GM21737 (cell line): ENCODE results near the gene GNL3L.
"Not testable (repeated sequence)": the region's sequence is repeated elsewhere in the genome, so short reads cannot be mapped to it uniquely, and the experiment has no call there.

ENCODE experiments used
- ATAC-seq: cut with Tn5 transposase; IDR thresholded peaks from one replicate; pipeline ENCODE4 v1.9.1; 2021; ENCODE audit warnings: mild to moderate bottlenecking, moderate library complexity; ENCODE audit not compliant: unreplicated experiment

The GNL3L gene, protein sequence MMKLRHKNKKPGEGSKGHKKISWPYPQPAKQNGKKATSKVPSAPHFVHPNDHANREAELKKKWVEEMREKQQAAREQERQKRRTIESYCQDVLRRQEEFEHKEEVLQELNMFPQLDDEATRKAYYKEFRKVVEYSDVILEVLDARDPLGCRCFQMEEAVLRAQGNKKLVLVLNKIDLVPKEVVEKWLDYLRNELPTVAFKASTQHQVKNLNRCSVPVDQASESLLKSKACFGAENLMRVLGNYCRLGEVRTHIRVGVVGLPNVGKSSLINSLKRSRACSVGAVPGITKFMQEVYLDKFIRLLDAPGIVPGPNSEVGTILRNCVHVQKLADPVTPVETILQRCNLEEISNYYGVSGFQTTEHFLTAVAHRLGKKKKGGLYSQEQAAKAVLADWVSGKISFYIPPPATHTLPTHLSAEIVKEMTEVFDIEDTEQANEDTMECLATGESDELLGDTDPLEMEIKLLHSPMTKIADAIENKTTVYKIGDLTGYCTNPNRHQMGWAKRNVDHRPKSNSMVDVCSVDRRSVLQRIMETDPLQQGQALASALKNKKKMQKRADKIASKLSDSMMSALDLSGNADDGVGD

GRCh38 chrX:54529552-54530356, at the start of gene GNL3L:
Gene GNL3L (plus strand): TSS chrX:54530219. CDS start chrX:54532567, 2,348 bp downstream.
- peak; percentile 79 for ATAC-seq

GRCh38 chrX:54482839-54483593, 47.0 kb upstream of the GNL3L start:
- no peak for ATAC-seq

DNA sequence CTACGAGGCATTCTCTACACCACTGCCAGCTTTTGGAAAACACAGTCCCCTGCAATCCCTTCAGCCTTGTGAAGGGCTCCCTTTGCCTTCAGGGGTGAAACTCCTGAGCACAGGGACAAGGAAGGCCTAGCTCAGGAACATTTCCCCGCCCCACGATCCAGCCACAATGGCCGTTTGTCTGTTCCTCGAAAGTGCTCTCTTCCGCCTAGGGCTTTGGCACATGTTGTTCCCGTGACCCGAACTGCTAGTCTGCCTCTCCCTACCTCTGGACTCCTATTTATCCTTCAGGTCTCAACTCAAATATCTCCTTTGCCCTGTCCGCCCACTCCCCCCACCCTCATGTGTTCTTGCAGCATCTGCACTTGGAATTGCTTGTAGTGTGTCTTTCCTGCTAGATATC, 46.1 kb upstream of the GNL3L start:
- no peak for ATAC-seq

- ATAC-seq = no peak
These were observed 45.4 kb upstream of the GNL3L start for GRCh38 chrX:54484666-54485065.

GRCh38 chrX:54489819-54490218, 40.2 kb upstream of the GNL3L start:
- not testable (repeated sequence) for ATAC-seq

GRCh38 chrX:54492340-54492739, 37.7 kb upstream of the GNL3L start:
- no peak for ATAC-seq

DNA sequence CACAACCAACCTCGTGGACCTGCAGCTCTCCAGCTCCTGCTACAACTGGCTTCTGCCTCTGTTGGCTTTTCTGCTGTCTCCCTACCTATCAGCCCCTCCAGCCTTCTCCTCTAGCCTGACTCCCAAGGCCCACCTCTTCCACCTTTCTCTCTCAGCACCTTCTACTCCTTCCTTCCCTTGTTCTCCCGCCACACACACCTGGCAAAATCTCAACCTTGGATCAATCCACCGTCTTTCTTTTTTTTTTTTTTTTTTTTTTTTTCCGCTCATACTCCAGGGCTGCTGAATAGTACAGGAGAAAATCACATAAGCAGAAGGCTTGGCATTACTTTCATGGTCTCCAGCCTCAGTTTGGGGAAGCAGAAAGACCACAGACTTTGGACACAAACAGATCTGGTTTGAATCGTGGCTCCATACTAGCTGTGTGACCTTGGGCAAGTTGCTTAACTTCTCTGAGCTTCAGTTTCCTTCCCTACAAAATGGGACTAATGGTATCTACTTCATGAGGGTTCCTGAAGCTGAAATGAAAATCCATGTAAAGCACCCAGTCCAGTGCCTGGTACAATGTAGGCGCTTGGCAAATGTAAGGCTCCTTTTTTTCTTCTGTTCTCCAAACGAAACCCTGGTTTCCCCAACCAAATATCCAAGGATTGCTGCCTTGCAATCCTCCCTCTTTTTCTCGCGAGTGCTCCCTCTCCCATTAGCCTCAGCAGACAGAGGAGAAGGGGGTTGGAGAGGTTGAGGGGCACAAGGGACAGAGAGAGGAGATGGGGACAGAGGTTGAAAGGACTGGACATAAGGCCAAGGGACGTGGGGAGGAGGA, 35.6 kb upstream of the GNL3L start:
- no peak for ATAC-seq

- no peak for ATAC-seq
These were observed 34.8 kb upstream of the GNL3L start for GRCh38 chrX:54494989-54495813.

DNA sequence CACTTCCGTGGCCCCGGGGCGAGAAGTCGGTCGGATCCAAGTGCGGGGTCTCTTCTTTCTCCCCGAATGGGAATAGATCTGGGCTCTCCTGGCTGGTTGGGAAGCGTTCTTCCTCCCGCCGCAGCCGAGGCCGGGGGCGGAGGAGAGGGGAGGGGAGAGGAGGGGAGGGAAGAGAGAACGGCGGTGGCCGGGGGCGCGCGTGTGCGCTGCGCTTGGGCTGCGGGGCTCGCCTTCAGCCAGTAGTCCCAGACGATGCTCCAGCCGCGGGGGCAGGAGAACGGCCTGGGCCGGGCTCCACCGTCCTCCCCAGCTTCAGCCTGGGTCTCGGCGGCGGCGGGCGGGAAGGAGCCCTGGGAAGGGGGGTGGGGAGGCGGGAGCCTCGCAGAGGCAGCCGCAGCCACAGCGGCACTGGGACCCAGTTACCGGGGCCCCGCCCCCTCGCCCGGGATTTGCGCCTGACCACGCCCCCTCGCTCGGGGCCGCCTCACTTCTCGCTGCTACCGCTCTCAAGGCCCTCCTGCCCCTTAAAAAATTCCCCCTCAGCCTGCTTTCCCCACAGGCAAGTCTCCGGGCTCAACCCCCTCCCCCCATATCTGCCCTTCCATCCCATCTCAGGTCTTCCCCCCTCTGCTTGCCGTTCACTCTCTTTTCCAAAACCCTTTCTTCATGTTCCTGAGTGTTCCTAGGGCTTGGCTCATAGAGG, 34.1 kb upstream of the GNL3L start, which contains the start of gene FGD1:
FGD1 (minus strand) TSS at position 421 of the 703 bp plus-strand sequence. CDS start 802 bp downstream, outside the sequence.
- ATAC-seq = no peak

DNA sequence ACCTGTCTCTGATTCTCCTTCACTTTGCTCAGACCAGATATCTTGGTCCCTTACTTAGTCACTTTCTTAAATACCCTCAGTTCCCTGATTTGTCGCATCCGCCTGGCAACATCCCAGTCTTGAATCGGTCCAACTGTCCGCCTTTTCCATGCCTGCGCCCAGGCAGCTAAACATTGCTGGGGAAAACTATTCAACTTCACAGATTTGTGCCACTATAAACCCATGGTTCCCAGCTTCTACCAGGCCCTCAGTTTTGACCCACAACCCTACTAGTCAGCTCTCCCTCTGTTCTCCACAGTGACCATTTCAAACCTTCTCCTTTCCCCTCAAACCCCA, 33.5 kb upstream of the GNL3L start:
- ATAC-seq = no peak

GRCh38 chrX:54496936-54497335, 33.1 kb upstream of the GNL3L start:
- no peak for ATAC-seq

DNA sequence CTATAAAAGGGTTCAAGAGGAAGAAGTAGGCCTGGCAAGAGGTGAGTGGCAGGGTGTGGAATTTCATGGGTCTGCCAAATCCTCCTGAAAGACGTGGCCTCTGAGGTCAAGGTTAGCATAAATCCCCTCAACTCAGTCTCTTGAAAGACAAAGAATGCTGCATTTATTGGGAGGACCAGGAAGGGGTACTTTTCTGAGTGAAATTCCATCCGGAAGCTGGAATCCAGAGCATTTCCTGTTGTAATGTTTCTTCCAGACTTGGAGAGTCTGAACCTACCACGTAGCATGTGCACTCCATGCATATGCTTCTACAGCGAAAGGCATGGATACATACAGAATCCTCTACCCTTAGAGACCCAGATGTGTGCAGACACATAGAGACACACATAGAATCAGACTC, 20.6 kb upstream of the GNL3L start:
- no peak for ATAC-seq

GRCh38 chrX:54529151-54529550, 868 bp upstream of the GNL3L start:
- ATAC-seq = no peak

DNA sequence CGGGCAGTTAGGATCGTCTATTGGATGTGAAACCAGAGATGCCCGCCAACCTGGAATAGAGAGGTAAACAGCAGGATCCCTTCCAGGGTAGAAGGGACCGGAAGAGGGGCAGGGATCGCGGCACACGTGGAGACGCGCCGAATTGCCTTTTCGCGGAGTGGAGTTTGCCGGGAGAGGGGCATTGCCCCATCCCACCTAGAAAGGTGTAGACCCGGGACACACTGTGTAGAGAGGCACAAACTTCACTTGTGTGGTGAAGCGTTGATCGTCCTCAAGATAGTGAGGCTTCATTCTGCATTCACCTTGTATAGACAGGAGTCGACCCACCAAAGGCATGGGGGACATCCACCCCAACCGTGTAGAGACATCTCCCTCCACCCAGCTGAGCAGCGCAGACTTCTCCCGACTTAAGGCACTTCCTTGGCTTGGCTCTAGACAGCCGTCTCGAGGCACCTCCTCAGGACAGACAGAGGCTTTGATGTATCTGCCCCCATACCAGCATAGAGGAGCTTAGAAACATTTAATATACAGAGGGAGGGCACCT, 410 bp downstream of the GNL3L start:
- peak; percentile 14 for ATAC-seq

GRCh38 chrX:54534271-54534670, 4.3 kb downstream of the GNL3L start:
- ATAC-seq = no peak

DNA sequence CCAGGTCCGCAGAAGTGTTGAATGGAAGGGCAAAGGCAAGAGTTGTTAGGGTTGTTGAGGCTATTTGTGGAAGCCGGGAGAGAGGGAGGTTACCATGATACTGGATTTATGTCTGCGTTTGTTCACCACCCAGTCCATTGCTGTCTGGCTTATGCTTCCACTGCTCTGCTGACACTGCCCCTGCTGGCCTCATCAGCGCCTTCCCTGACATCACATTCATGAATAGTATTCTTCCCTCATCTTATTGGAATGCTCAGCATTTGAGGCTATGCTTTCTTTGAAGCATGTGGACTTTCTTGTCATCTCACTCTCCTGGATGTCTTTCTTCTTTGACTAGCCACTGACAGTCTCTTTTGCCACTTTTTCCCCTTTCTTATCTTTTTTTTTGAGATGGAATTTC, 10.3 kb downstream of the GNL3L start:
- ATAC-seq = no peak

GRCh38 chrX:54542239-54542638, 12.2 kb downstream of the GNL3L start:
- not testable (repeated sequence) for ATAC-seq

- ATAC-seq = no peak
These were observed 20.8 kb downstream of the GNL3L start for GRCh38 chrX:54550821-54551220.
